ENCODE data around the gene NRG3. TPM values are rescaled to one million over a fixed set of nuclear protein-coding genes. Genes with fewer than 3 reads are reported as not detected.

The NRG3 gene
- total RNA-seq, 4 donors from 2014 or later: under 0.01 to 0.65 (median 0.17) TPM

GRCh38 chr10:82409671-82410070 lies 534.7 kb downstream of the NRG3 start:
- no peaks in the 10 kb centered on the region for H3K9me3 ChIP-seq

GRCh38 chr10:82411416-82411815 lies 536.4 kb downstream of the NRG3 start:
- H3K4me1 ChIP-seq: no peaks in the 10 kb centered on the region
- intact Hi-C loops (cut with DNase I): no loop called here
- WGBS: 75% methylated on average over 4 of the region's 4 CpGs
- no peak overlapping the region for H3K4me3 ChIP-seq
- no peak overlapping the region for H3K27ac ChIP-seq (replicated peaks in 1 of 4)
- H3K9me3 ChIP-seq: no peaks in the 10 kb centered on the region
- TF ChIP-seq POLR2AphosphoS5 (IDR thresholded peaks at IDR 0.05): no peak
- TF ChIP-seq CTCF (IDR thresholded peaks at IDR 0.05): no peak
- no peak for TF ChIP-seq POLR2A (IDR thresholded peaks at IDR 0.05; ENCODE audit: low read depth)
- no peak for TF ChIP-seq EP300 (IDR thresholded peaks at IDR 0.05)
- no peaks in the 10 kb centered on the region for H3K36me3 ChIP-seq
- no peak for DNase-seq (ENCODE audit: extremely low spot score)
- no peaks in the 10 kb centered on the region for H3K27me3 ChIP-seq

More at GRCh38 chr10:82409671-82410070, 534.7 kb downstream of the NRG3 start:
- TF ChIP-seq EP300 (IDR thresholded peaks at IDR 0.05) (no peak), CTCF (IDR thresholded peaks at IDR 0.05) (no peak), POLR2AphosphoS5 (IDR thresholded peaks at IDR 0.05) (no peak), POLR2A (IDR thresholded peaks at IDR 0.05; ENCODE audit: low read depth) (no peak)
- Histone ChIP-seq H3K27me3 (no peaks in the 10 kb centered on the region), H3K36me3 (no peaks in the 10 kb centered on the region), H3K27ac (replicated peaks in 1 of 4) (no peak overlapping the region), H3K4me1 (no peaks in the 10 kb centered on the region), H3K4me3 (no peak overlapping the region)
- WGBS: 78% methylated on average over 2 of the region's 2 CpGs
- DNase-seq (ENCODE audit: extremely low spot score): no peak
- intact Hi-C loops (cut with DNase I): no loop called here

GRCh38 chr10:82420001-82420400 lies 545.0 kb downstream of the NRG3 start:
- intact Hi-C loops (cut with DNase I): no loop called here
- 71% methylated on average over 2 of the region's 2 CpGs for WGBS
- H3K36me3 ChIP-seq: no peaks in the 10 kb centered on the region
- H3K4me1 ChIP-seq: no peaks in the 10 kb centered on the region
- no peaks in the 10 kb centered on the region for H3K9me3 ChIP-seq
- no peak for DNase-seq (ENCODE audit: extremely low spot score)
- H3K4me3 ChIP-seq: no peak overlapping the region
- TF ChIP-seq POLR2AphosphoS5 (IDR thresholded peaks at IDR 0.05) (no peak), CTCF (IDR thresholded peaks at IDR 0.05) (no peak), EP300 (IDR thresholded peaks at IDR 0.05) (no peak), POLR2A (IDR thresholded peaks at IDR 0.05; ENCODE audit: low read depth) (no peak)
- no peak overlapping the region for H3K27ac ChIP-seq (replicated peaks in 1 of 4)
- no peaks in the 10 kb centered on the region for H3K27me3 ChIP-seq

GRCh38 chr10:82429302-82429701 lies 554.3 kb downstream of the NRG3 start:
- DNase-seq (ENCODE audit: extremely low spot score): no peak
- H3K9me3 ChIP-seq: peaks cover 0 to 11% (median 7%) of the 10 kb centered on the region in 4 donors
- no peaks in the 10 kb centered on the region for H3K27me3 ChIP-seq
- H3K4me1 ChIP-seq: no peaks in the 10 kb centered on the region
- intact Hi-C loops (cut with DNase I): no loop called here
- no peak overlapping the region for H3K27ac ChIP-seq (replicated peaks in 1 of 4)
- no peak overlapping the region for H3K4me3 ChIP-seq
- H3K36me3 ChIP-seq: no peaks in the 10 kb centered on the region
- no peak for TF ChIP-seq POLR2AphosphoS5 (IDR thresholded peaks at IDR 0.05)
- no peak for TF ChIP-seq CTCF (IDR thresholded peaks at IDR 0.05)

- H3K4me1 ChIP-seq: no peaks in the 10 kb centered on the region
- intact Hi-C loops (cut with DNase I): no loop called here
- no peak overlapping the region for H3K4me3 ChIP-seq
- H3K27ac ChIP-seq (replicated peaks in 1 of 4): no peak overlapping the region
- TF ChIP-seq POLR2A (IDR thresholded peaks at IDR 0.05; ENCODE audit: low read depth) (no peak), EP300 (IDR thresholded peaks at IDR 0.05) (no peak), POLR2AphosphoS5 (IDR thresholded peaks at IDR 0.05) (no peak), CTCF (IDR thresholded peaks at IDR 0.05) (no peak)
- H3K36me3 ChIP-seq: no peaks in the 10 kb centered on the region
- WGBS: 100% methylated on average over 1 of the region's 1 CpG
- no peaks in the 10 kb centered on the region for H3K27me3 ChIP-seq
- no peak for DNase-seq (ENCODE audit: extremely low spot score)
- H3K9me3 ChIP-seq: peaks cover 0 to 21% (median 7%) of the 10 kb centered on the region in 4 donors
Measured at GRCh38 chr10:82438277-82438676, 563.3 kb downstream of the NRG3 start.

Data from esophagus muscularis mucosa (tissue), 4 donors.